Heart left ventricle (tissue), 13 donors: ENCODE data around the gene CLEC4A.

Experiments
- POLR2A ChIP-seq, 2 donors: fragments of 450-650 bp; IDR thresholded peaks; one replicate each; pipeline ENCODE4 v1.6.1; 2017; ENCODE audit warnings: antibody characterized with exemption in 2 of 2, mild to moderate bottlenecking in 2 of 2, moderate library complexity in 2 of 2
- TF ChIP-seq, protein P1 (sequence below), 12 donors: fragments of 200-600 bp; sonication (generic) in 4 of 12; IDR thresholded peaks; one replicate each; pipeline versions ENCODE4 v1.5.0 to v1.8.0; 2018 to 2022; ENCODE audit warnings: antibody characterized with exemption in 12 of 12, mild to moderate bottlenecking in 5 of 12
- donor health status: ischemic (EF 13 %, LVEDD 7.1; RV severe dilation, severe dysfunction).
- donor health status: DM: no; HTN: yes; CAD: no.
- donor health status: DM: no; HTN: no; CAD: no.
- donor health status: ischemic (EF 25% LVEDD 6.9; RV normal size, moderate dysfunction).
- donor health status: ischemic (EF 25% LVEDD 5.7; RV mildly dilated, moderate dysfunction).
- donor health status: ischemic (EF 35%, LVEDD 5.7; RV mildly dilated, moderate dysfunction).
- donor health status: nonischemic (EF 11% LVEDD 7.7; RV severe dilation, severe dysfunction).
- donor health status: DM: yes; HTN: yes; CAD: no.
- donor health status: PGD.
- donor health status: ischemic (EF 29% LVEDD 5.4; RV normal size, mild dysfunction).
- donor health status: nonischemic (EF 23%, LVEDD 6.1; RV moderate dilation, normal function).

DNA sequence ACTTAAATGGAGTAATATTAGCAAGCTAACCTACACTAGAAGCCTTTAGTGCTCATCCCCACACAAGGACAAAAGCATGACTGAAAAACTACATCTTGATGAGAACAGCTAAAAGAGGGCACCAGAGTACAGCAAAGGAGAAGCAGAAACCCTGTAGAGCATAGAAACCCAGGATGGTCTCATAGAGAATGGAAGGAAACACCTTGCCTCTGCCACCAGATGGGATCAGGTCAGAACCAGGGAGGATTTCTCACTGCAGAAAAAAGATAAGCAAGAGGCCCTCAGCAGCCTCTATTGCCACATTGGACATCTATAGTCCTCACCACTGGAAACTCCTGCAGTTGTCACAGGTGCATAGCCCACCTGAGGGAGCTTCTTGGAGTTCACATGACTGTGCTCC, 19.8 kb downstream of the CLEC4A start:
- TF ChIP-seq, protein P1, sequence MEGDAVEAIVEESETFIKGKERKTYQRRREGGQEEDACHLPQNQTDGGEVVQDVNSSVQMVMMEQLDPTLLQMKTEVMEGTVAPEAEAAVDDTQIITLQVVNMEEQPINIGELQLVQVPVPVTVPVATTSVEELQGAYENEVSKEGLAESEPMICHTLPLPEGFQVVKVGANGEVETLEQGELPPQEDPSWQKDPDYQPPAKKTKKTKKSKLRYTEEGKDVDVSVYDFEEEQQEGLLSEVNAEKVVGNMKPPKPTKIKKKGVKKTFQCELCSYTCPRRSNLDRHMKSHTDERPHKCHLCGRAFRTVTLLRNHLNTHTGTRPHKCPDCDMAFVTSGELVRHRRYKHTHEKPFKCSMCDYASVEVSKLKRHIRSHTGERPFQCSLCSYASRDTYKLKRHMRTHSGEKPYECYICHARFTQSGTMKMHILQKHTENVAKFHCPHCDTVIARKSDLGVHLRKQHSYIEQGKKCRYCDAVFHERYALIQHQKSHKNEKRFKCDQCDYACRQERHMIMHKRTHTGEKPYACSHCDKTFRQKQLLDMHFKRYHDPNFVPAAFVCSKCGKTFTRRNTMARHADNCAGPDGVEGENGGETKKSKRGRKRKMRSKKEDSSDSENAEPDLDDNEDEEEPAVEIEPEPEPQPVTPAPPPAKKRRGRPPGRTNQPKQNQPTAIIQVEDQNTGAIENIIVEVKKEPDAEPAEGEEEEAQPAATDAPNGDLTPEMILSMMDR (IDR thresholded peaks at IDR 0.05): no peak
- TF ChIP-seq POLR2A (IDR thresholded peaks at IDR 0.05): no peak
